22Rv1 (cell line): ENCODE data around the gene MT1F.
"Not testable (repeated sequence)": the region's sequence is repeated elsewhere in the genome, so short reads cannot be mapped to it uniquely, and the experiment has no call there.

ENCODE experiments used
- ZFX ChIP-seq: fragments of 450-650 bp; IDR thresholded peaks from 2 replicates; pipeline ENCODE4 v1.6.1; 2017; ENCODE audit warnings: antibody characterized with exemption, borderline replicate concordance
- TF ChIP-seq, protein P1 (sequence below): fragments of 450-650 bp; IDR thresholded peaks from 2 replicates; pipeline ENCODE4 v1.5.1; 2017; ENCODE audit warnings: mild to moderate bottlenecking

DNA sequence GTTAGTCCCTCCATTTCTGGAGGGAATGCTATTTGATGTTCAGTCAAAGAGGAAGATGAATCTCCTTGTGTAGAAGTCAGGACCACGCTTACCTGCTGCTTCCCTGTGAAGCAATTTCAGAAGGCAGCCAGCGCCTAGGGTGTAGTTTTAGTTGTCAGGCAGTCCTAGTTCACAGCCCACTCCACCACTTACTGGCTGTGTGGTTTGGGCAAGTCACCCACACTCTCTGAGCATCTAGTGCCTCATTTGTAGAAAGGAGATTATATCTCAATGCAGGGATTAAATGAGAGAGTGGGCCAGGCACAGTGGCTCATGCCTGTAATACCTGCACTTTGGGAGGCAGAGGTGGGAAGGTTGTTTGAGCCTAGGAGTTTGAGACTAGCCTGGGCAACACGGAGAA, 14.4 kb downstream of the MT1F start:
- TF ChIP-seq, protein P1, sequence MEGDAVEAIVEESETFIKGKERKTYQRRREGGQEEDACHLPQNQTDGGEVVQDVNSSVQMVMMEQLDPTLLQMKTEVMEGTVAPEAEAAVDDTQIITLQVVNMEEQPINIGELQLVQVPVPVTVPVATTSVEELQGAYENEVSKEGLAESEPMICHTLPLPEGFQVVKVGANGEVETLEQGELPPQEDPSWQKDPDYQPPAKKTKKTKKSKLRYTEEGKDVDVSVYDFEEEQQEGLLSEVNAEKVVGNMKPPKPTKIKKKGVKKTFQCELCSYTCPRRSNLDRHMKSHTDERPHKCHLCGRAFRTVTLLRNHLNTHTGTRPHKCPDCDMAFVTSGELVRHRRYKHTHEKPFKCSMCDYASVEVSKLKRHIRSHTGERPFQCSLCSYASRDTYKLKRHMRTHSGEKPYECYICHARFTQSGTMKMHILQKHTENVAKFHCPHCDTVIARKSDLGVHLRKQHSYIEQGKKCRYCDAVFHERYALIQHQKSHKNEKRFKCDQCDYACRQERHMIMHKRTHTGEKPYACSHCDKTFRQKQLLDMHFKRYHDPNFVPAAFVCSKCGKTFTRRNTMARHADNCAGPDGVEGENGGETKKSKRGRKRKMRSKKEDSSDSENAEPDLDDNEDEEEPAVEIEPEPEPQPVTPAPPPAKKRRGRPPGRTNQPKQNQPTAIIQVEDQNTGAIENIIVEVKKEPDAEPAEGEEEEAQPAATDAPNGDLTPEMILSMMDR, result not testable (repeated sequence)
- not testable (repeated sequence) for TF ChIP-seq ZFX
